Activated T-cell treated with anti-CD3 and anti-CD28 coated beads, Interleukin-2, amount 50 U/mL, for 1 hour (primary cell): ENCODE data around the gene SLC39A1.

ENCODE experiments used
- DNase-seq: peaks from one replicate; pipeline ENCODE4 v3.0.0-alpha.2; 2020

Gene SLC39A1

DNA sequence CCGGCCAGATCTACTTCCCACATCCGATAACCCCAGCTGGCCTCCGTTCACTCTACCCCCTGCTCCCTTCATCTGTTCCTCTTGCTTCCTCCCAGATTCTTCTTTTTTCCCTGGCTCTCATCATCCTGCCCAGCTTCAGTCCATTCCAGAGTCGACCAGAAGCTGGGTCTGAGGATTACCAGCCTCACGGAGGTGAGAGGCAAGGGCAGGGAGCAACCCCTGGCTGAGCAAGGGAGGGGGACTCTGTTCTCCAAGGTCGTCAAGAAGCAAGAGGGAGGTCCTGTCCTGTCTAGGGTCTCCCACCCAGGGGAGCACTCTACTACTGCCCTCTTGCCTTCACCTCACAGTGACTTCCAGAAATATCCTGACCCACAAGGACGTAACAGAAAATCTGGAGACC, 10.2 kb upstream of the SLC39A1 start:
- DNase-seq = no peak

DNA sequence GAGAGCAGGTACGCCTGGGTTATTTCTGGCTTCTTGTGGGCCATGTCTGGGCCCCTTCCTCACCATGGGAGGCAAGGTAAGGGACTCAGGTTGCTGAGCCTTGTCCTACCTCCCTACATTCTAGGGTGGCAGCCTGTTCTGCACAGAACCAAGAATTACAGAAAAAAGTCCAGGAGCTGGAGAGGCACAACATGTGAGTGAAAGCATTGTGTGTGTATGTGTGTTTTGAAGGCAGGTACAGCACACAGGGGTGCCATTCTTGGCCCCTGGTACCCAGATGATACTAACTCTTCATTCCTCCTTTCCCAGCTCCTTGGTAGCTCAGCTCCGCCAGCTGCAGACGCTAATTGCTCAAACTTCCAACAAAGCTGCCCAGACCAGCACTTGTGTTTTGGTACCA, 9.7 kb upstream of the SLC39A1 start:
- no peak for DNase-seq

- DNase-seq = no peak
These were observed 7.0 kb upstream of the SLC39A1 start for GRCh38 chr1:153970346-153970745.

DNA sequence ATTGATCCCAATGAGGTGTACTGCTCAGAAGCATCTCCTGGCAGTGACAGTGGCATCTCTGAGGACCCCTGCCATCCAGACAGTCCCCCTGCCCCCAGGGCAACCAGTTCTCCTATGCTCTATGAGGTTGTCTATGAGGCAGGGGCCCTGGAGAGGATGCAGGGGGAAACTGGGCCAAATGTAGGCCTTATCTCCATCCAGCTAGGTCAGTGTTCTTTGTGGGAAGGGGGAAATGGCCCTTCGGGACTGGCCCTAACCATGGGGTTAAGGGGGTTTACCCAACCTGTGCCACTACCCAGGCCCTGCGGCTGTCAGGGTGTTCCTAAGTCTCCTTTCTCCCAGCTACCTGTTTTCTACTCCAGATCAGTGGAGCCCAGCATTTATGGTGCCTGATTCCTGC, 5.6 kb upstream of the SLC39A1 start:
- no peak for DNase-seq

- no peak for DNase-seq
These were observed 5.1 kb upstream of the SLC39A1 start for GRCh38 chr1:153968408-153968807.

DNA sequence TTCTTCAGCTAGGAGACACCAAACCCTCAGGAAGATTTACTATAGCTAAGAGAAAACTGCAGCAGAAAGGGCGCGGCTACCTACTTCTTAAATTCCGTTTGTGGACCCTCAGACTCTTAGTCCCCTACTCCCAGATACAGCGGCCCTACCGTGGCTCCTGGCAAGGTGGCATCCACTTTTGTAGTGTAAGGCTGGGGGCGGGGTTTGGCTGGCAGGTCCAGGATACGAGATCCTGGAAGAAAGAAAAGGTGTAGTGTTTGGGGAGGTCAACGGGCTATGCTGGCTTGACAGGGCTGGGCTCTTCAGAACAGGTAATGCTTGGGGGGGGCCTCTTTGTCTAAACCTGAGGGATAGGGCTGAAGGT, 4.6 kb upstream of the SLC39A1 start:
- no peak for DNase-seq

DNA sequence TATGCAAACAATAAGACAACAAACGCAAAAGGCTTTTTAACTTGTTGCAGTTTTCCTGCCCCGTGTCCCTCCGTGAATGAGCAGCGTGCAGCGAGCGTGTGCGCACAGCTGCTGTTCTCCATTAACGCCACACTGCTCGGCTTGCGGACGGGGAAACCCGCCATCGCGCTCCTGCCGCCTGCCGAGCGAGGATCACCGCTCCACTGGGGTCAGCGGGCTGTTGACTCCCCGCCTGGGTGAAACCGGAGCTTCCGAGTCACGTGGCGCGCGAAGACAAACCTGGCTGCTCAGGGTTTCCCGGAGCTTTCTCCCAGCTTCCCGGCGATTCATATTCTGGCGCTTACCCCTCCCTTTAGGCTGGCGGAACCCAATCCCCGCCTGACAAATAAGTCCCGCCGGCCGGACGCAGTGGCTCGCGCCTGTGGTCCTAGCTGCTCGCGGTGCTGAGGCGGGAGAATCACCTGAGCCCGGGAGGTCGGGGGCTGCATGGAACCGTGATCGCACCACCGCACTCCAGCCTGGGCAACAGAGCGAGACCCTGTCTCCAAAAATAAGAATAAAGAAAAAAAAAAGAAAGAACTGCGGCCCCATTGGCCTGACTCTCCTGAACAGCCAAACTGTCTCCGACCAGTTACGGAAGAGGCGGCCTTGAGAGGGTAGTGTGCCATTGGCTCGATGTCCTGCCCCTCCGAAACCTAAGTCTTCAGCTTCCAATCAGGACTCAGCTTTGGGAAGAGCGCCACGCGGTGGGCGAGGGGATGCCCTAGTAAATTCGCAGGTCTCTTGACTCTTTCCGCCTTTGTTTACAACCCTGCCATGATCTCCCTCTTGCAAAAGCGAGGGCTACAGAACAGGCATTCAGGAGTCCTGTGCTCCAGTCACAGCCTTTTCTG, 4.0 kb upstream of the SLC39A1 start, which contains the start of gene CREB3L4:
CREB3L4 (plus strand) TSS at position 796 of the 893 bp plus-strand sequence. CDS start 624 bp downstream, outside the sequence.
- DNase-seq = peak; percentile 77

DNA sequence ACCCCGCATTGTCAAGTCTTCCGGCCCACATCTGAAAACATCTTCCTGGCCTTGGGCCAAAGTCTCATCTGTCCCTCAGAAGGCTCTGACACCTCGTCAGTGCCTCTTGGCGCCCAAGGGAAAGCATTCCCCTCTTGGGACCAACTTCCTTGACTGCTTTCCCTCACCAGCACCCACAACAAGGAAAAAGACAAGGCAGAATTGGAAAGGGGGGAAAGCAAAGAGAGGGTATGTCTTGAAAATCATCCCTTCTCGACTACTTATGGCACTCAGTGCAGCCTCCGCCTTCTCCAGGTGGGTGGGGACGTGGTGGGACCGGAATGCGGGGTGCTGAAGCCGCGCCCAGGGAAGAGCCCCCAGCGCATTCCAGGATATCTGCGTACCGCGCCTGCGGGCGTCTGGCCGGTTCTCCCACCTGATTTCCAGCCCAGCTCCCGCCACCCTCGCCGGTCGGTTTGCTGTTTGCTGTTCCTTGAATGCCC, 554 bp upstream of the SLC39A1 start:
- DNase-seq = no peak

- DNase-seq = no peak
These were observed 978 bp downstream of the SLC39A1 start for GRCh38 chr1:153962088-153963029.

DNA sequence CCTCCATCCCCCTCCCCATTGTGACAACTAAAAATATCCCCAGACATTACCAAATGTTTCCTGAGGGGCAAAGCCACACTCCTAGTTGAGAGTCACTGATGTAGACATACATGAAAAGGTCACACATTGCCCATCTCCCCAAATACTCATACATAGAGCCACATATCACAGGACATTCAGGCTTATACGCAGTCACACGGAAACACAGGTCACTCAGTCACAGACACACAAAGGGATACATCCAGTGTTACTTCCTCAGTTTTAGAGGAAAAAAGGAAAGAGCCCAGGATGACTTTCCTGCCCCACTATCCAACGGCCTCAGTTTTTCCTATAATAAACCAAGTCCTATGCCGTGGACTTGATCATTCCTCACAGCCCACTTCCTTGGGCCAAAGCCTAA, 1.9 kb downstream of the SLC39A1 start:
- no peak for DNase-seq

- DNase-seq = no peak
These were observed 3.1 kb downstream of the SLC39A1 start for GRCh38 chr1:153960206-153960605.

DNA sequence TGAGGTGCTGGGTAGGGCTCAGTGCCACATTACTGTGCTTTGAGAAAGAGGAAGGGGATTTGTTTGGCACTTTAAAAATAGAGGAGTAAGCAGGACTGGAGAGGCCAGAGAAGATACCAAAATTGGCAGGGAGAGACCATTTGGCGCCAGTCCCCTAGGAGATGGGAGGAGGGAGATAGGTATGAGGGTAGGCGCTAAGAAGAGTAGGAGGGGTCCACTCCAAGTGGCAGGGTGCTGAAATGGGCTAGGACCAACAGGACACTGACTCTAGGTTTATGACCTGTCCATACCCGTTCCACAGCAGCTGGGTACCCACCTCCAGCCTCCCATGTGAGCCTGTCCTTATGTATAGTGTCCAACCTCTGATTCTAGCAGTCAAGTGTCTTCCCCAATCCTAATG, 3.9 kb downstream of the SLC39A1 start:
- DNase-seq = no peak

DNA sequence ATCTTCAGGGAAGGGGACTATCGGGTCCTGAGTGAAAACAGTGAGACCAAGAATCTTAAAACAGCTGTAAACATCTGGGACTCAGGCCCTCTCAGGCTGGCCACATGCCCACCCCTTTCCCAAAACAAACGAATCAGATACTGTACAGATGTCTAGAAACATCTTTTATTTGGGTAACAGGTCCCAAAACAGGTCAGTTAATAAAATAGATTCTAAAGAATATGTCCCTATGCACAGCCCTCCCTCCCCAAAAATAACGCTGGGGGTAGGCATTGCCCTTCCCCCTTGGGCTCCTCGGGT, 4.4 kb downstream of the SLC39A1 start:
- no peak for DNase-seq

GRCh38 chr1:153958111-153958960, 5.0 kb downstream of the SLC39A1 start, which contains the start of gene CRTC2:
Gene CRTC2, minus strand, starts transcription at chr1:153958612. Its CDS starts 115 bp downstream, at chr1:153958497.
- DNase-seq = peak; percentile 94

- no peak for DNase-seq
These were observed 5.6 kb downstream of the SLC39A1 start for GRCh38 chr1:153957744-153958110.

- DNase-seq = no peak
These were observed 6.2 kb downstream of the SLC39A1 start for GRCh38 chr1:153956997-153957715.

GRCh38 chr1:153954826-153955225, 8.5 kb downstream of the SLC39A1 start:
- DNase-seq = no peak

- DNase-seq = no peak
These were observed 9.4 kb downstream of the SLC39A1 start for GRCh38 chr1:153953859-153954365.

- DNase-seq = no peak
These were observed 11.5 kb downstream of the SLC39A1 start for GRCh38 chr1:153951801-153952200.

DNA sequence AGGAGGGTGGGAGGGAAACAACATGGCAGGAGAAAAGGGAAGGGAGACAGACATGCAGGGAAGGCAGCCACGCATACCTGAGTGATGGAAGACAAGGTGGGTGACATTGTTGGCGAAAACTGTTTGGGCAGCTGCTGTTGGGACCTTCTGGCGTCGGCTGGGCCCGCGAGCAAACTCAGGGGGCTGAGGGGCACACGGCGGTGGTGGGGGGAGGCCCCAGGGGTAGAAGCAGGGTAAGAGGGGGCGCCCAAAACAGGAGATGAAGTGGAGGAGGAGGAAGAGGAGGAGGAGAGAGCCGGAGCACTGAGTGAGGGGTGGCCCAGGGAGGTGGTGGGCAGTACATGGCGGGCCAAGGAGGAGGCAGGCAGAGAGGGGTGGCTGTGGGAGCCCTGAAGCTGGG, 12.2 kb downstream of the SLC39A1 start:
- DNase-seq = no peak

DNA sequence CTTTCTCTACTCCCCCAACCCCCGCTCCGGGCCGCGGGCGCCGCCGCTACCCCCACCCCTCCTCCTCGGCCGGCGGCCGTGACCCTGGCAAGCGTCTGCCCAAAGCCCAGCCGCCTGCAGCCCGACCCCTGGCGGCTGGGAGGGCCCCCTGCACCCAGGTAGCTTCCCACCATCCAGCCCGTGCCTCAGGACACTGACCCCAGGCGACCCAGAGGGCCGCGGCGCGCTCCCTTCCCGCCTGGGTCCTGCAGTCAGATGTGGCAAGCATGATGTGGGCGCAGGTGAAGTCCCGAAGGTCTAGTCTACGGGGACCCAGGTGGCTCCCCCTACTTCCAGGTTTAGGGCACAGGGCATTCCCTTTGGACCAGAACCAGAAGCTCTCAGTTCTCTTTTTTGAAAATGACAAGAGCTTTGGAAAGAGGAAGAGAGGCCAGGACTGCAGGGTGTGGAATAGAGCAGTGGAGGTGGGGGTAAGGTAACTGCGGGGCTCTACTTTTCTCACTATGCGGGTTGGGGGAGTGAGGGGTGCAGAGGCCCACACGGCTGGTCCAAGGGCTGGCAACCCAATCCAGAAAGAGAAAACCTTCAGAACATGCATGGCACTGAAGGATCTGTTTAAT, 16.6 kb downstream of the SLC39A1 start, which contains the start of gene DENND4B:
DENND4B (minus strand) TSS at position 97 of the 620 bp plus-strand sequence. CDS start 2,344 bp downstream, outside the sequence.
- DNase-seq = peak; percentile 78
